GM12872 (cell line): Measurements from ENCODE around the gene DCPS.

Source experiments
- TF ChIP-seq, protein P1 (sequence below): IDR thresholded peaks from 3 replicates; pipeline ENCODE4 v1.5.1; 2011; ENCODE audit warnings: low read depth, mild to moderate bottlenecking, low read length, moderate library complexity; ENCODE audit not compliant: insufficient read depth

Gene DCPS

DNA sequence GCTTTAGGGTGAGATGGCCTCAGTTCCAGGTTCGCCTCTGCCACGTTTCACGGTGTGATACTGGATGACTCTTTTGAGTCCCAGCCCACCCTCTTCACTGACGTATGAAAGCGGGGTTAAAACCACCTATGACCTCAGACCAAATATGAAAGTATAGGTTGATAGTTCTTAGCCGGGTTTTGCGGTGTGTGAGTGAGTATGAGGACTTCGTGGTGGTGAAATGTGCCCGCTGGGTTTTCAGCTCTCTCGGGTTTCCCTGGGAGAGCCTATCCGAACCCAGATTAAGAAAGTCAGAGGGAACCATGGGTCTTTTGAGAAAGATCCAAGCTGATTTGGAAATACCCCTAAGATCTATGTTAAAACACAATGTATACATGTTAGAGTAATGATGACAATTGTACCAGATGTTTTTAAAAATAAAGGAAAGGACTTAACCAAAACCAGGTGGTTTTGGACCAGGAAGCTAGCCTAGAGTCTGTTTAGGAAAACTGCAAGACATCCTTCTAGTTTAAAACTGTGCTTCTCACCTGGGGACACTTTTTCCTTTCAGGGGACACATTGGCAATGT is 25.9 kb downstream of the DCPS start:
- TF ChIP-seq, protein P1, sequence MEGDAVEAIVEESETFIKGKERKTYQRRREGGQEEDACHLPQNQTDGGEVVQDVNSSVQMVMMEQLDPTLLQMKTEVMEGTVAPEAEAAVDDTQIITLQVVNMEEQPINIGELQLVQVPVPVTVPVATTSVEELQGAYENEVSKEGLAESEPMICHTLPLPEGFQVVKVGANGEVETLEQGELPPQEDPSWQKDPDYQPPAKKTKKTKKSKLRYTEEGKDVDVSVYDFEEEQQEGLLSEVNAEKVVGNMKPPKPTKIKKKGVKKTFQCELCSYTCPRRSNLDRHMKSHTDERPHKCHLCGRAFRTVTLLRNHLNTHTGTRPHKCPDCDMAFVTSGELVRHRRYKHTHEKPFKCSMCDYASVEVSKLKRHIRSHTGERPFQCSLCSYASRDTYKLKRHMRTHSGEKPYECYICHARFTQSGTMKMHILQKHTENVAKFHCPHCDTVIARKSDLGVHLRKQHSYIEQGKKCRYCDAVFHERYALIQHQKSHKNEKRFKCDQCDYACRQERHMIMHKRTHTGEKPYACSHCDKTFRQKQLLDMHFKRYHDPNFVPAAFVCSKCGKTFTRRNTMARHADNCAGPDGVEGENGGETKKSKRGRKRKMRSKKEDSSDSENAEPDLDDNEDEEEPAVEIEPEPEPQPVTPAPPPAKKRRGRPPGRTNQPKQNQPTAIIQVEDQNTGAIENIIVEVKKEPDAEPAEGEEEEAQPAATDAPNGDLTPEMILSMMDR = no peak

DNA sequence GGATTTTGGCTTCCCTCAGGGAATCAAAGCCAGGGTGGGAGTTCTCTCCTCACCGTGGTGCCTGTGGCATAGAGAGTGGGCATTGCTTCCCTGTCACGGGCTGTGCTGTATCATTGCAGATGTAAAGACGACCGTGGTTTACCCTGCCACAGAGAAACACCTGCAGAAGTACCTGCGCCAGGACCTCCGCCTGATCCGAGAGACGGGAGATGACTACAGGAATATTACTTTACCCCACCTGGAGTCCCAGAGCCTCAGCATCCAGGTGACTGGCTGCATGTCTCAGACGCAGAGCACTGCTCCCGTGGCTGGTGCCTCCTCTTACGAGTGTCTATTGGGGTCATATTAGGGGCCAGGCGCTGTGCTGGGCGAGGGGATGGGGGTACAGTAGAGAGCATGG is 27.4 kb downstream of the DCPS start:
- TF ChIP-seq, protein P1 = no peak

GRCh38 chr11:126332221-126332711 is 28.4 kb downstream of the DCPS start:
- TF ChIP-seq, protein P1 = no peak

DNA sequence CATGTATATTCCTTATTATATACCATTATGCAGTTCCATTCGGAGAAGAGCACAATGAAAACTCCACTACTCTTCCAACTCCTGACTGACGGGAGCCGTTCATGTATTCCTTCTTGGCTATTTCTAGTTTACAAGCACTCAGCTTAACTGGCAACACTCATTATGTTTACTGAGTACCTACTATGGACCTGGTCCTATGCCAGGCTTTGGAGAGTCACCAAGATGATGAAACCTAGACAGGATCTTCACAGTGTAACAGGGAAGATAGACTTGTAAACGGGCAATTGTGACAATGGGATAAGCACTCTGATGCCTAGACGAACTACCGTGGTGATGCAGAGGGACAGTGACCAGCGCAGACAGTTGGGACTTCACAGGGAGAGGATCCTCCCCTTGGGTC is 29.3 kb downstream of the DCPS start:
- TF ChIP-seq, protein P1 = no peak

DNA sequence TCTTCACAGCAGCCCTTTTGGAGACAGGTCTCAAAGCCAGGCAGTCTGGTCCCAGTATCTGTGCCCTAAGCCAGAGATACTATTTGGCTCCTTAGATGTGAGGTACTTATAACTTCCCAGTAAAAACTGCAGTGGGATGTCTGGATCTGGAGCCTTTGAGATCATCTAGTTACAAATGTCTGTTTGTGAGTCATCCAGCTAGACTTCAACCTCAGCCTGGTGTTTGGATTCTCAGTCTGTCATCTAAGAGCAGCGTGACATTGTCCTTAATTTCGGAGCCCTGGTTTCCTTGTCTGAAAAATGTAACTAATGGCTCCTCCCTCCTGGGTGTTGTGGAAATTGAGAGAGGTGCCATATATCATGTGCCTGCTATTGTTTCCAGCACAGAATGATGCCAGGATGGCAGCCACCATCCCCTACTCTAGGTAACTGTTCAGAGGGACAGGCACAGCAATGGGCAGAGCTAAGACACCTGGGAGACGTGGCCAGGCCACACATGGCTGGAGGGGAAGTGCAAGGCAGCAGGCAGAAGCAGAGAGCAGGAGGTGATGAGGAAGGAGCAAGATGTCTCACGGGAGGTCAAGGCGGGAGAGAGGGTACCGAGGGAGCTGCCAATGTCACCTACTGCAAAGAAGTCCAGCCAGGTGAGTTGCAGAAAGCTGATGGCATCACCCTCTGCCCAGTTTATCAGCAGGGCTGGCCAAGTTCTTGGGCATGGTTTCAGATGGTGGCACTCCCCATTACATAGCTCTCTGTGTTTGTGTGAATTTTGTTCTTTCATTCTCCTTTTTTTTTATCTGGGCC is 31.0 kb downstream of the DCPS start:
- TF ChIP-seq, protein P1 = no peak

GRCh38 chr11:126335463-126335760 is 31.6 kb downstream of the DCPS start:
- TF ChIP-seq, protein P1 = no peak

- TF ChIP-seq, protein P1 = no peak
Observed at GRCh38 chr11:126336138-126336541, 32.3 kb downstream of the DCPS start.
